ENCODE measurements around the gene ADCY9.
"Not testable (repeated sequence)": the region's sequence is repeated elsewhere in the genome, so short reads cannot be mapped to it uniquely, and the experiment has no call there.

The ADCY9 gene

DNA sequence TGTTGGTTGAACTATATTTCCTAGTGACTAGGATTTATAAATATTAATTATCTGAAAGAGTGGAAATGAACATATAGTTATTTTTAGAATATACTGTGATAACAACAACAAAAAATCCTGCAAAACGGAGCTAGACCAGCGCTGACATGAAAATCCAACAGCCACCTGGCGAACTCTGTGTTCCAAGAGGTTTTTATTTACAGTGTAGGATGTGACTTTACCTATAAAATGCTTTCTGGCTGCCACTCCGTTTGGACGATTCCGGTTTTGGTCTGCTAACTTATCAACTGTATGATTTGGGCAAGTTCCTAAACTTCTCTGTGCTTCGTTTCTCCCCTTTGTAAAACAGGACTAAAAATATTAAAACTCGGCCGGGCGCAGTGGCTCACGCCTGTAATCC lies 73.7 kb downstream of the ADCY9 start:
- TF ChIP-seq, protein P1, sequence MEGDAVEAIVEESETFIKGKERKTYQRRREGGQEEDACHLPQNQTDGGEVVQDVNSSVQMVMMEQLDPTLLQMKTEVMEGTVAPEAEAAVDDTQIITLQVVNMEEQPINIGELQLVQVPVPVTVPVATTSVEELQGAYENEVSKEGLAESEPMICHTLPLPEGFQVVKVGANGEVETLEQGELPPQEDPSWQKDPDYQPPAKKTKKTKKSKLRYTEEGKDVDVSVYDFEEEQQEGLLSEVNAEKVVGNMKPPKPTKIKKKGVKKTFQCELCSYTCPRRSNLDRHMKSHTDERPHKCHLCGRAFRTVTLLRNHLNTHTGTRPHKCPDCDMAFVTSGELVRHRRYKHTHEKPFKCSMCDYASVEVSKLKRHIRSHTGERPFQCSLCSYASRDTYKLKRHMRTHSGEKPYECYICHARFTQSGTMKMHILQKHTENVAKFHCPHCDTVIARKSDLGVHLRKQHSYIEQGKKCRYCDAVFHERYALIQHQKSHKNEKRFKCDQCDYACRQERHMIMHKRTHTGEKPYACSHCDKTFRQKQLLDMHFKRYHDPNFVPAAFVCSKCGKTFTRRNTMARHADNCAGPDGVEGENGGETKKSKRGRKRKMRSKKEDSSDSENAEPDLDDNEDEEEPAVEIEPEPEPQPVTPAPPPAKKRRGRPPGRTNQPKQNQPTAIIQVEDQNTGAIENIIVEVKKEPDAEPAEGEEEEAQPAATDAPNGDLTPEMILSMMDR (conservative IDR thresholded peaks at IDR 0.05; ENCODE audit: low read depth, low read length) = no peak
- no peaks in the 10 kb centered on the region for H4K20me1 ChIP-seq (ENCODE audit: insufficient read depth)

DNA sequence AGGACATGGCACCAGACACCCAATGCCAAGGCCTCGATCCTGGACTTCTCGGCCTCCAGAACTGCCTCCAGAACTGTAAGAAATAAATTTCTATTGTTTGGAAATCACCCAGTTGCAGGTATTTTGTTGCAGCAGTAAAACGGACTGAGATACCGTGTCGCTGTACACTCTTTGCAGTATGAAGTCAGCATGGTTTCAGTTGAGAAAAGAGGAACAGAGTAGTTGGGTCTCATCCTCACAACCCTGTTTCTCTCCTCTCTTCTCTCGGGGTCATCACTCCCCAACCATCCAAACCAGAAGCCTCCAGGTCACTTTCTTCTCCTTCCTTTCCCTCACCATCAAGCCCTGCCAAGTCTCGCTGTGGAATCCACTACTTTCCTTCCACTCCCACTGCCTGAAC lies 77.8 kb downstream of the ADCY9 start:
- no peak overlapping the region for H3K4me3 ChIP-seq (IDR thresholded peaks at IDR 0.05; ENCODE audit: insufficient read depth, low read depth, low read length)
- H3K27ac ChIP-seq = no peak overlapping the region
- H4K20me1 ChIP-seq (ENCODE audit: insufficient read depth) = no peaks in the 10 kb centered on the region
- no peaks in the 10 kb centered on the region for H3K27me3 ChIP-seq (ENCODE audit: insufficient read depth, low read depth)
- H3K9ac ChIP-seq = no peak overlapping the region
- TF ChIP-seq, protein P1 (conservative IDR thresholded peaks at IDR 0.05; ENCODE audit: low read depth, low read length) = no peak
- no peaks in the 10 kb centered on the region for H3K4me1 ChIP-seq (ENCODE audit: low read depth, poor library complexity, severe bottlenecking)
- H2AFZ ChIP-seq (ENCODE audit: low read depth) = no peak overlapping the region
- no peaks in the 10 kb centered on the region for H3K36me3 ChIP-seq (ENCODE audit: insufficient read depth)
- no peak overlapping the region for H3K4me2 ChIP-seq
- no peaks in the 10 kb centered on the region for H3K79me2 ChIP-seq (ENCODE audit: insufficient read depth, low read depth)

More for the DNA sequence above, 73.7 kb downstream of the ADCY9 start:
- Histone ChIP-seq H3K4me3 (IDR thresholded peaks at IDR 0.05; ENCODE audit: insufficient read depth, low read depth, low read length) (no peak overlapping the region), H3K36me3 (ENCODE audit: insufficient read depth) (no peaks in the 10 kb centered on the region), H3K79me2 (ENCODE audit: insufficient read depth, low read depth) (no peaks in the 10 kb centered on the region), H2AFZ (ENCODE audit: low read depth) (no peak overlapping the region), H3K27me3 (ENCODE audit: insufficient read depth, low read depth) (no peaks in the 10 kb centered on the region), H3K4me1 (ENCODE audit: low read depth, poor library complexity, severe bottlenecking) (no peaks in the 10 kb centered on the region), H3K27ac (no peak overlapping the region), H3K4me2 (no peak overlapping the region), H3K9ac (no peak overlapping the region)

DNA sequence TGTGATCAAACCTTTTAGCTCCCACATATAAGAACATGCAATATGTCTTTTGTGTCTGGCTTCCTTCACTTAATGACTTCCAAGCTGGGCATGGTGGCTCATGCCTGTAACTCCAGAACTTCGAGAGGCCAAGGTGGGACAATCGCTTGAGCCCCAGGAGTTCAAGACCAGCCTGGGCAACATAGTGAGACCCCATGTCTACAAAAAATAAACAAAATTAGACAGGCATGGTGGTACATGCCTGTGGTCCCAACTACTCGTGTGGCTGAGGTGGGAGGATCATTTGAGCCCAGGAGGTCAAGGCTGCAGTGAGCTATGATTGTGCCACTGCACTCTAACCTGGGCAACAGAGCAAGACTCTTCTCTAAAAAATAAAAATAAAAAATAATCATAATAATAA lies 79.3 kb downstream of the ADCY9 start:
- H4K20me1 ChIP-seq (ENCODE audit: insufficient read depth); H3K36me3 ChIP-seq (ENCODE audit: insufficient read depth); H2AFZ ChIP-seq (ENCODE audit: low read depth); H3K27ac ChIP-seq; H3K4me1 ChIP-seq (ENCODE audit: low read depth, poor library complexity, severe bottlenecking); H3K4me2 ChIP-seq; H3K79me2 ChIP-seq (ENCODE audit: insufficient read depth, low read depth); H3K9ac ChIP-seq; H3K27me3 ChIP-seq (ENCODE audit: insufficient read depth, low read depth); H3K4me3 ChIP-seq (IDR thresholded peaks at IDR 0.05; ENCODE audit: insufficient read depth, low read depth, low read length): not testable (repeated sequence)

DNA sequence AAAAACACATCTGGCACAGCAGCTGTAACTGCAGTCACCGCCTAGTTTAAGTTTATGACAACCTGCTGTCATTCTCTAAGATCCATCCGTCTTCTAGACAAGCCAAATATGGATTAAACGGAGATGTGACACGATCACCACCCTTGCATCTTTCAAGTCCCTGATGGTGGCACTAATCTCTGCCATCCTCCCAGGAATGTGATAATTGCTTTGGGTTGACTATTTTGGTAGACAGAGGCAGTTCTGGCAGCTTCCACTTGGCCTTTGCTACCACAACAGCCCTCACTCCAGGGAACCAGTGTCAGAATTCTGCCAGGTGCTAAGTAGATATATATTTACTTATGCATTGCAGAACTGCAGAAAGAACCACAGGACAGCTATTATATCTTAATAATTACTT lies 81.3 kb downstream of the ADCY9 start:
- Histone ChIP-seq H3K27me3 (ENCODE audit: insufficient read depth, low read depth) (no peaks in the 10 kb centered on the region), H3K9ac (no peak overlapping the region), H3K4me1 (ENCODE audit: low read depth, poor library complexity, severe bottlenecking) (no peaks in the 10 kb centered on the region), H3K4me2 (no peak overlapping the region), H3K36me3 (ENCODE audit: insufficient read depth) (no peaks in the 10 kb centered on the region), H3K27ac (no peak overlapping the region), H4K20me1 (ENCODE audit: insufficient read depth) (no peaks in the 10 kb centered on the region), H2AFZ (ENCODE audit: low read depth) (no peak overlapping the region), H3K4me3 (IDR thresholded peaks at IDR 0.05; ENCODE audit: insufficient read depth, low read depth, low read length) (no peak overlapping the region), H3K79me2 (ENCODE audit: insufficient read depth, low read depth) (no peaks in the 10 kb centered on the region)
- TF ChIP-seq, protein P1 (conservative IDR thresholded peaks at IDR 0.05; ENCODE audit: low read depth, low read length) = no peak

DNA sequence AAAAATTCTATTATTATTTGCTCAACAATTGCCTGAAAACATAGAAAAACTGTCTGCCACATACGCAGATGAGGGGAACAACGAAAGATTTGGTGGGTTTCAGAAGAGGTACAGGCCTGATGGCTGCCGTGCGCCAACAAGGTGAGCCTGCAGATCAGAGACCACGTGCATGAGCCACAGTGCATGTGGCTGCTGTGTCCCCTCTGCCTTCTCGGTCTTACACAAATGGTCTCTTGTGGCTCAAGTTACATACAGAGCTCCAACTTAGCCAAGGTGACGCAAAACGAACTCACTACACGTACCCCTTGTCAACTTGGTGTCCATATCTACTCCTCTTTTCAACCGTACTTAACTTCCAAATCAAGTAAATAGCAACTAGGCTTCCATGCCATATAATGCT lies 82.3 kb downstream of the ADCY9 start:
- H3K27ac ChIP-seq = no peak overlapping the region
- no peaks in the 10 kb centered on the region for H3K79me2 ChIP-seq (ENCODE audit: insufficient read depth, low read depth)

More for the DNA sequence above, 82.3 kb downstream of the ADCY9 start:
- no peak overlapping the region for H3K4me2 ChIP-seq
- H4K20me1 ChIP-seq (ENCODE audit: insufficient read depth) = no peaks in the 10 kb centered on the region
- no peak overlapping the region for H3K9ac ChIP-seq
- H3K4me1 ChIP-seq (ENCODE audit: low read depth, poor library complexity, severe bottlenecking) = no peaks in the 10 kb centered on the region
- TF ChIP-seq, protein P1 (conservative IDR thresholded peaks at IDR 0.05; ENCODE audit: low read depth, low read length) = no peak
- no peaks in the 10 kb centered on the region for H3K36me3 ChIP-seq (ENCODE audit: insufficient read depth)
- no peak overlapping the region for H3K4me3 ChIP-seq (IDR thresholded peaks at IDR 0.05; ENCODE audit: insufficient read depth, low read depth, low read length)
- H3K27me3 ChIP-seq (ENCODE audit: insufficient read depth, low read depth) = no peaks in the 10 kb centered on the region
- no peak overlapping the region for H2AFZ ChIP-seq (ENCODE audit: low read depth)
